ENCODE measurements around the gene H1-8. TPM values are rescaled to one million over a fixed set of nuclear protein-coding genes. Genes with fewer than 3 reads are reported as not detected.

Gene H1-8
- total and polyA plus RNA-seq, 2 experiments from 2014 or later: not detected

DNA sequence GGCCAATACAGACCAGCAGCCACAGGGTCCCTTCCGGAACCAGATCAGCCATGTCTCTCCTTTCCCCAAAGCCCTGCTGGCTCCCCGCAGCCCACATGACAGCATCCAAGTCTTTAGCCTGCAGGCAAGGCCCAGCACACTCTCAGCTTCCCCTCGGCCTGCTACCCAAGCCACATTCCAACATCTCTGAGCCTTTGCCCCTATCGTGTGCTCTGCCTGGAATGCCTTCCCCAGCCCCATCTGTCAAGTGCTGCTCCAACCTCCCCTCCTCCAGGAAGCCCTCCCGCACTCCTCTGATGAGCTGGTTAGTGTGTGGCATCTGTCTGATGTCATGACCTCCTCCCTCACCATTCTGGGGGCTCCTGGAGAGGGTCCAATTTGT lies 55.0 kb downstream of the H1-8 start:
- WGBS (ENCODE audit: low lambda C conversion rate, missing lambda C conversion rate): 43% methylated on average over 5 of the region's 5 CpGs
- no peak for DNase-seq (ENCODE audit: low spot score)

DNA sequence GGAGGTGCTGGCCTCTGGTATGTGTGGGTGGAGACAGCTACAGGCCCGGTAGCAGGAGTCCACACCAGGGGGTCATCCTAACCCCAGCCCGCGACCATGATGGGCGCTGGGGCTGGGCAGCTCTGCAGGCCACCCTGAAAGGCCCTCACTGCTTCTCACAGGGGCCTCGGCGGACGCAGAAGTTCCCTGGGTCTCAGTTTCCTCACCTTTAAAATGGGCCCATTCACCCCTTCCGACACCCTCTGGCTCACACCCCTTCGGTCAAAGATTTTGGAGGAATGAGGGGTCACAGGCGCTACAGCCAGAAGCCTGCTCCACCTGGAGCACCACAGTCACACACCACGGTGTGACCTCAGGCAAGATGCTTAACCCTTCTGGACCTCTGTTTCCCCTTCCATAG lies 55.5 kb downstream of the H1-8 start:
- no peaks in the 10 kb centered on the region for H4K20me1 ChIP-seq (ENCODE audit: insufficient read depth, poor library complexity, severe bottlenecking)
- H3K9me3 ChIP-seq (ENCODE audit: low read depth): no peaks in the 10 kb centered on the region
- H3K27me3 ChIP-seq: no peaks in the 10 kb centered on the region
- no peak overlapping the region for H3K4me3 ChIP-seq
- no peak for DNase-seq (ENCODE audit: low spot score)
- H3K27ac ChIP-seq: peak overlapping the region; percentile 88
- WGBS (ENCODE audit: low lambda C conversion rate, missing lambda C conversion rate): 89% methylated on average over 11 of the region's 11 CpGs
- no peak overlapping the region for H2AFZ ChIP-seq
- no peaks in the 10 kb centered on the region for H3K36me3 ChIP-seq (replicated peaks; ENCODE audit: insufficient read depth, low read depth)
- H3K9me2 ChIP-seq (replicated peaks; ENCODE audit: insufficient read depth): no peaks in the 10 kb centered on the region
- peaks cover 52% of the 10 kb centered on the region for H3K4me1 ChIP-seq (ENCODE audit: insufficient read depth)
- TF ChIP-seq EZH2phosphoT487 (IDR thresholded peaks at IDR 0.05; ENCODE audit: low read depth, severe bottlenecking, unreplicated experiment): no peak
- TF ChIP-seq EZH2 (IDR thresholded peaks at IDR 0.05; ENCODE audit: borderline replicate concordance): no peak
- TF ChIP-seq, protein P1, sequence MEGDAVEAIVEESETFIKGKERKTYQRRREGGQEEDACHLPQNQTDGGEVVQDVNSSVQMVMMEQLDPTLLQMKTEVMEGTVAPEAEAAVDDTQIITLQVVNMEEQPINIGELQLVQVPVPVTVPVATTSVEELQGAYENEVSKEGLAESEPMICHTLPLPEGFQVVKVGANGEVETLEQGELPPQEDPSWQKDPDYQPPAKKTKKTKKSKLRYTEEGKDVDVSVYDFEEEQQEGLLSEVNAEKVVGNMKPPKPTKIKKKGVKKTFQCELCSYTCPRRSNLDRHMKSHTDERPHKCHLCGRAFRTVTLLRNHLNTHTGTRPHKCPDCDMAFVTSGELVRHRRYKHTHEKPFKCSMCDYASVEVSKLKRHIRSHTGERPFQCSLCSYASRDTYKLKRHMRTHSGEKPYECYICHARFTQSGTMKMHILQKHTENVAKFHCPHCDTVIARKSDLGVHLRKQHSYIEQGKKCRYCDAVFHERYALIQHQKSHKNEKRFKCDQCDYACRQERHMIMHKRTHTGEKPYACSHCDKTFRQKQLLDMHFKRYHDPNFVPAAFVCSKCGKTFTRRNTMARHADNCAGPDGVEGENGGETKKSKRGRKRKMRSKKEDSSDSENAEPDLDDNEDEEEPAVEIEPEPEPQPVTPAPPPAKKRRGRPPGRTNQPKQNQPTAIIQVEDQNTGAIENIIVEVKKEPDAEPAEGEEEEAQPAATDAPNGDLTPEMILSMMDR (IDR thresholded peaks at IDR 0.05; ENCODE audit: poor library complexity): no peak
- no peak overlapping the region for H3K4me2 ChIP-seq
- H3K79me2 ChIP-seq: peaks cover 22% of the 10 kb centered on the region

More for the DNA sequence above, 55.0 kb downstream of the H1-8 start:
- Histone ChIP-seq H2AFZ (no peak overlapping the region), H3K79me2 (peaks cover 21% of the 10 kb centered on the region), H3K9me3 (ENCODE audit: low read depth) (no peaks in the 10 kb centered on the region), H3K4me3 (no peak overlapping the region), H3K9me2 (replicated peaks; ENCODE audit: insufficient read depth) (no peaks in the 10 kb centered on the region), H3K27ac (peak overlapping the region; percentile 88), H3K36me3 (replicated peaks; ENCODE audit: insufficient read depth, low read depth) (no peaks in the 10 kb centered on the region), H3K27me3 (no peaks in the 10 kb centered on the region), H3K4me2 (peak overlapping the region; percentile 58), H3K4me1 (ENCODE audit: insufficient read depth) (peaks cover 52% of the 10 kb centered on the region), H4K20me1 (ENCODE audit: insufficient read depth, poor library complexity, severe bottlenecking) (no peaks in the 10 kb centered on the region)
- TF ChIP-seq, protein P1 (IDR thresholded peaks at IDR 0.05; ENCODE audit: poor library complexity): no peak

DNA sequence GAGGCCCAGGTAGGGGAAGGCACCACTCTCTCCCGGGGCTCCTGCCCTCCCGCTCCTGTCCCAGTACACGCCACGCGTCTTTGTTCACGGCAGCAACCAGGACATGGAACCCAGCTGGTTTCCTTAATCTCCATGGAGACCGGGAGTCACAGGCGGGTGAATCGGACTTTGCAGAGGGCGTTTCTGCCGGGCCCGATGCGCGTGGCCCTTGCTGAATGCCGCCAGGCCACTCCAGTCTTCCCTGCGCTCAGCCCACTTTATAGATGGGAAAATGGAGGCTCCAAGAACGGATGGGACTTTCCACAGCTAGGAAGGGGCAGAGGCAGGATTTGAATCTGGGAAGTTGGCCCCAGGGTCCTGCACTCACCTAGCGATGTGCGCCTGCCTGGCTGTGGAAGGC lies 56.1 kb downstream of the H1-8 start:
- peaks cover 3% of the 10 kb centered on the region for H4K20me1 ChIP-seq (ENCODE audit: insufficient read depth, poor library complexity, severe bottlenecking)
- no peaks in the 10 kb centered on the region for H3K27me3 ChIP-seq
- no peak overlapping the region for H3K27ac ChIP-seq
- 93% methylated on average over 19 of the region's 19 CpGs for WGBS (ENCODE audit: low lambda C conversion rate, missing lambda C conversion rate)
- no peak overlapping the region for H2AFZ ChIP-seq
- TF ChIP-seq EZH2phosphoT487 (IDR thresholded peaks at IDR 0.05; ENCODE audit: low read depth, severe bottlenecking, unreplicated experiment) (no peak), EZH2 (IDR thresholded peaks at IDR 0.05; ENCODE audit: borderline replicate concordance) (no peak)
- TF ChIP-seq, protein P1 (IDR thresholded peaks at IDR 0.05; ENCODE audit: poor library complexity): no peak
- no peaks in the 10 kb centered on the region for H3K36me3 ChIP-seq (replicated peaks; ENCODE audit: insufficient read depth, low read depth)
- no peaks in the 10 kb centered on the region for H3K9me3 ChIP-seq (ENCODE audit: low read depth)
- H3K4me1 ChIP-seq (ENCODE audit: insufficient read depth): peaks cover 50% of the 10 kb centered on the region
- no peak for DNase-seq (ENCODE audit: low spot score)
- peaks cover 22% of the 10 kb centered on the region for H3K79me2 ChIP-seq
- no peak overlapping the region for H3K4me2 ChIP-seq
- H3K4me3 ChIP-seq: no peak overlapping the region
- no peaks in the 10 kb centered on the region for H3K9me2 ChIP-seq (replicated peaks; ENCODE audit: insufficient read depth)

DNA sequence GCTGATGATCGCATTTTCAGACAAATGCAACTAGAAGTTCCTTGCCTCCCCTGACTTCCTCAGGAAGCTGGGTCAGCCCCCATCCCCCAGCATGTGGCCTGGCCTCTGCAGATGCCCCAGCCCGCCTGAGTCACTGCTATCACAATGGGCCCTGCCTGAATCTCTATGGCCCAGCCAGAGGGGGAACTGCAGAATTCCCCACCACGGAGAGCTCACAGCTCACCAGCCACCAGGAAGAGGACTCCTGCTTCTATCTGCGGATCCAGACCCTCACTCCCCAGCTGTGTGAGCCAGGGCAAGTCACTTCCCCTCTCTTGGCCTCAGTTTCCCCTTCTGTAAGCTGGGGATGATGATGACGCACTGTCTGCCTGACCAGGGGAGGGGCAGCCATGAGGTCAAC lies 56.6 kb downstream of the H1-8 start:
- Histone ChIP-seq H3K79me2 (peaks cover 25% of the 10 kb centered on the region), H3K27me3 (peaks cover 5% of the 10 kb centered on the region), H3K4me3 (no peak overlapping the region), H3K9me2 (replicated peaks; ENCODE audit: insufficient read depth) (no peaks in the 10 kb centered on the region), H4K20me1 (ENCODE audit: insufficient read depth, poor library complexity, severe bottlenecking) (peaks cover 7% of the 10 kb centered on the region), H3K4me2 (no peak overlapping the region), H2AFZ (no peak overlapping the region), H3K9me3 (ENCODE audit: low read depth) (no peaks in the 10 kb centered on the region), H3K27ac (no peak overlapping the region), H3K4me1 (ENCODE audit: insufficient read depth) (peaks cover 44% of the 10 kb centered on the region), H3K36me3 (replicated peaks; ENCODE audit: insufficient read depth, low read depth) (no peaks in the 10 kb centered on the region)
- TF ChIP-seq EZH2phosphoT487 (IDR thresholded peaks at IDR 0.05; ENCODE audit: low read depth, severe bottlenecking, unreplicated experiment) (no peak), EZH2 (IDR thresholded peaks at IDR 0.05; ENCODE audit: borderline replicate concordance) (no peak)
- TF ChIP-seq, protein P1 (IDR thresholded peaks at IDR 0.05; ENCODE audit: poor library complexity): no peak
- DNase-seq (ENCODE audit: low spot score): no peak
- 67% methylated on average over 5 of the region's 5 CpGs for WGBS (ENCODE audit: low lambda C conversion rate, missing lambda C conversion rate)

Measured in hepatocyte (in vitro differentiated cells).